K562 (cell line): ENCODE data around the gene LRFN2. TPM values are rescaled to one million over a fixed set of nuclear protein-coding genes. Genes with fewer than 3 reads are reported as not detected.

Source experiments
- ATAC-seq: fragments of 200-7000 bp; cut with Tn5 transposase; 3 replicates; pipeline ENCODE4 v1.9.1; 2020; ENCODE audit warnings: moderate library complexity
- BruUV-seq: library from RNA; stranded (reverse); fragments of 400-500 nt; replicated peaks from 2 replicates; lab custom pipeline; 2021; lab: Mats Ljungman, UMichigan
- CTCF ChIA-PET: fragments of 300-600 bp; formaldehyde crosslinking; extraction: SDS; loops from one replicate; lab custom pipeline; 2021; ENCODE audit warnings: low intra/inter-chr PET ratio; lab: Yijun Ruan, JAX
- POLR2A ChIA-PET: fragments of 300-600, 350-650 bp; sonication (Branson Sonifier 250); formaldehyde crosslinking; extraction: SDS; loops from one replicate; lab custom pipeline; 2021; ENCODE audit warnings: antibody characterized with exemption, inconsistent platforms; lab: Yijun Ruan, JAX
- DNase-seq, 4 experiments: peaks; one replicate each; pipeline versions ENCODE4 v3.0.0 to v3.0.0-alpha.2; 2011 to 2018; ENCODE audit warnings: low spot score in 3 of 4, mixed read lengths in 3 of 4; ENCODE audit errors: extremely low read depth in 1 of 4
- FAIRE-seq: peaks from 2 replicates; lab custom pipeline; 2011; peaks lifted over from hg19 to GRCh38; lab: Jason Lieb, UNC
- H2AFZ ChIP-seq: 2 replicates; pipeline ENCODE4 v1.6.0; 2011; ENCODE audit warnings: low read depth, low read length, control low read depth, inconsistent platforms
- H3K27ac ChIP-seq: fragments of 200-600 bp; 3 replicates; pipeline ENCODE4 v1.8.0; 2011; ENCODE audit warnings: low read depth, mild to moderate bottlenecking, control low read depth, inconsistent platforms, low read length, moderate library complexity, mixed read lengths; ENCODE audit errors: extremely low read depth
- H3K27me3 ChIP-seq, 2 experiments: fragments of 300-600 bp in 1 of 2; 2 replicates in 1 of 2; 3 replicates in 1 of 2; pipeline versions ENCODE4 v1.6.0 to v1.8.0; 2011; ENCODE audit warnings: inconsistent platforms in 2 of 2, low read length in 2 of 2, mild to moderate bottlenecking in 1 of 2, mixed read lengths in 1 of 2, moderate library complexity in 1 of 2; ENCODE audit not compliant: control insufficient read depth in 2 of 2, insufficient read depth in 2 of 2
- H3K36me3 ChIP-seq: fragments of 300-600 bp; 3 replicates; pipeline ENCODE4 v1.8.0; 2011; ENCODE audit warnings: mild to moderate bottlenecking, low read length, inconsistent platforms; ENCODE audit not compliant: control insufficient read depth, insufficient read depth
- H3K4me1 ChIP-seq, 2 experiments: fragments of 200-600 bp in 1 of 2; replicated peaks in 1 of 2; 2 replicates in 1 of 2; 3 replicates in 1 of 2; pipeline versions ENCODE4 v1.5.1 to v1.8.0; 2011; ENCODE audit warnings: inconsistent platforms in 2 of 2, low read length in 2 of 2, mild to moderate bottlenecking in 1 of 2, mixed read lengths in 1 of 2, moderate library complexity in 1 of 2; ENCODE audit not compliant: control insufficient read depth in 2 of 2, insufficient read depth in 2 of 2
- H3K4me2 ChIP-seq: 2 replicates; pipeline ENCODE4 v1.6.1; 2011; ENCODE audit warnings: low read length, control low read depth, inconsistent platforms, mixed read lengths; ENCODE audit not compliant: insufficient read depth
- H3K4me3 ChIP-seq: fragments of 200-600 bp; sonication (generic), shearing (Covaris generic); 2 replicates; pipeline ENCODE4 v1.5.1; 2016; ENCODE audit warnings: control low read depth, inconsistent platforms
- H3K79me2 ChIP-seq: fragments of 200-600 bp; 3 replicates; pipeline ENCODE4 v1.8.0; 2011; ENCODE audit warnings: low read length, inconsistent platforms; ENCODE audit not compliant: control insufficient read depth, insufficient read depth
- H3K9ac ChIP-seq, 2 experiments: 2 replicates each; pipeline versions ENCODE4 v1.6.0 to v1.6.1; 2011; ENCODE audit warnings: low read depth in 2 of 2, low read length in 2 of 2, control low read depth in 1 of 2, inconsistent platforms in 1 of 2, mild to moderate bottlenecking in 1 of 2, mixed read lengths in 1 of 2; ENCODE audit not compliant: insufficient read depth in 1 of 2
- H3K9me1 ChIP-seq: one replicate; pipeline ENCODE4 v1.6.0; 2011; ENCODE audit warnings: inconsistent platforms, mild to moderate bottlenecking, low read length, moderate library complexity; ENCODE audit not compliant: control insufficient read depth, insufficient read depth
- H3K9me3 ChIP-seq: replicated peaks from 2 replicates; pipeline ENCODE4 v1.5.1; 2011; ENCODE audit warnings: low read depth, low read length, inconsistent platforms; ENCODE audit not compliant: control insufficient read depth, insufficient read depth
- H4K20me1 ChIP-seq: replicated peaks from 2 replicates; pipeline ENCODE4 v1.6.1; 2011; ENCODE audit warnings: low read length, inconsistent platforms, mixed read lengths; ENCODE audit not compliant: control insufficient read depth, insufficient read depth
- CTCF ChIP-seq, 3 experiments: IDR thresholded peaks in 2 of 3; conservative IDR thresholded peaks in 1 of 3; 2 replicates each; pipeline ENCODE4 v1.5.1; 2011 to 2012; ENCODE audit warnings: low read length in 3 of 3, mild to moderate bottlenecking in 3 of 3, control low read depth in 2 of 3, improper control_type of control experiment in 1 of 3, inconsistent platforms in 1 of 3, low read depth in 1 of 3, mixed read lengths in 1 of 3, moderate library complexity in 1 of 3; ENCODE audit not compliant: insufficient read depth in 2 of 3
- RAD21 ChIP-seq, 2 experiments: fragments of 250-450 bp in 1 of 2; fragments of 450-650 bp in 1 of 2; sonication (Bioruptor Pico) in 1 of 2; formaldehyde crosslinking in 1 of 2; IDR thresholded peaks in 1 of 2; conservative IDR thresholded peaks in 1 of 2; 2 replicates each; pipeline versions ENCODE4 v1.4.0 to v1.8.0; 2020 to 2022; ENCODE audit warnings: mild to moderate bottlenecking in 2 of 2, moderate library complexity in 1 of 2
- ZNF639 ChIP-seq, 2 experiments: fragments of 200-800 bp in 1 of 2; sonication (Bioruptor generic) in 1 of 2; sonication (generic) in 1 of 2; formaldehyde crosslinking in 1 of 2; IDR thresholded peaks in 1 of 2; conservative IDR thresholded peaks in 1 of 2; 2 replicates each; pipeline versions ENCODE4 v1.5.0 to v1.6.1; 2016 to 2020; ENCODE audit warnings: missing compliant biosample characterization in 1 of 2, missing genetic modification characterization in 1 of 2, missing genetic modification reagents in 1 of 2
- WGBS: fragments of 100-300 bp; shearing (Covaris generic); methylation state at CpG from one replicate; pipeline ENCODE4 v1.1.6; 2016; ENCODE audit warnings: low coverage, mixed read lengths; ENCODE audit not compliant: insufficient coverage; ENCODE audit errors: missing lambda C conversion rate; 5-methylcytosine and 5-hydroxymethylcytosine counted together
- in situ Hi-C: fragments of 300-500 bp; cut with MboI; formaldehyde crosslinking; loops from 4 replicates; pipeline ENCODE4 v1.15.0; 2018; ENCODE audit warnings: inconsistent platforms, mixed read lengths
- intact Hi-C: fragments of 100-400 bp; cut with micrococcal nuclease; formaldehyde crosslinking; loops from 2 replicates; pipeline ENCODE4 v1.14.2; 2022
- polyA plus RNA-seq, 8 experiments: library from polyadenylated mRNA; depleted of rRNA in 4 of 8; stranded (reverse) in 5 of 8; unstranded in 3 of 8; fragments of >200 nt; fragmentation: Nextera tagmentation in 2 of 8; fragmentation: Illumina TruSeq in 1 of 8; extraction: Ambion mirVana in 2 of 8; extraction: Trizol in 1 of 8; gene quantifications; 2 replicates each; pipeline versions ENCODE4 v1.2.1 to v1.2.3, GENCODE V29; 2011 to 2014; ENCODE audit warnings: inconsistent platforms in 1 of 8, missing spikeins in 1 of 8
- total RNA-seq, 7 experiments: library from RNA; depleted of rRNA in 6 of 7; stranded (reverse); fragments of >200 nt in 6 of 7; fragmentation: Illumina TruSeq in 2 of 7; extraction: Trizol in 2 of 7; gene quantifications; 2 replicates each; pipeline versions ENCODE4 v1.2.1 to v1.2.3, GENCODE V29; 2011 to 2021; ENCODE audit warnings: low replicate concordance in 1 of 7

The LRFN2 gene
- total and polyA plus RNA-seq, 9 of the 15 experiments (the other 6 are each of a cell fraction or from before 2014, with no cell fraction given): not detected

GRCh38 chr6:40536442-40536841 is 50.7 kb downstream of the LRFN2 start:
- peaks cover 24% of the 10 kb centered on the region for H4K20me1 ChIP-seq
- no peaks in the 10 kb centered on the region for H3K9me1 ChIP-seq
- DNase-seq (peak; percentile 20 to 42 (median 38)), ATAC-seq (peak; percentile 79), FAIRE-seq (no peak)
- TF ChIP-seq ZNF639 (CRISPR knock-in tag; conservative IDR thresholded peaks at IDR 0.05 in 1 of 2, IDR thresholded peaks at IDR 0.05 in 1 of 2) (no peak), RAD21 (CRISPR knock-in tag; conservative IDR thresholded peaks at IDR 0.05 in 1 of 2, IDR thresholded peaks at IDR 0.05 in 1 of 2) (peak in 1 of 2 experiments; percentile 25; a peak in 1 of 4 replicates), CTCF (IDR thresholded peaks at IDR 0.05 in 2 of 3, conservative IDR thresholded peaks at IDR 0.05 in 1 of 3; ENCODE audit: insufficient read depth in 2 of 3, low read depth in 1 of 3, low read length in 3 of 3) (peak; percentile 21 to 53 (median 48); a peak in 5 of 6 replicates)
- WGBS: 0% methylated on average over 3 of the region's 3 CpGs
- no peak overlapping the region for H2AFZ ChIP-seq
- H3K27ac ChIP-seq: no peak overlapping the region
- no peaks in the 10 kb centered on the region for H3K36me3 ChIP-seq
- H3K4me1 ChIP-seq: no peaks in the 10 kb centered on the region
- no peak overlapping the region for H3K9ac ChIP-seq
- in situ Hi-C loops (no loop called here), intact Hi-C loops (no loop called here)
- no peaks in the 10 kb centered on the region for H3K79me2 ChIP-seq
- ChIA-PET POLR2A (interaction anchor here (0.6 to 1.3 kb wide), 3 partner anchors 11 to 23 kb away, joined by 3 read pairs; no protein-coding TSS in a partner anchor), CTCF (no interaction called here)
- H3K4me3 ChIP-seq: no peak overlapping the region
- H3K4me2 ChIP-seq: no peak overlapping the region
- peaks cover 5 to 44% of the 10 kb centered on the region in 2 experiments; a peak in 4 of 5 replicates for H3K27me3 ChIP-seq
- BruUV-seq: no TSS peak
- no peaks in the 10 kb centered on the region for H3K9me3 ChIP-seq
